HG03378 (cell line): ENCODE results near the gene NFATC3.
"Not testable (repeated sequence)": the region's sequence is repeated elsewhere in the genome, so short reads cannot be mapped to it uniquely, and the experiment has no call there.

Experiments used
- ATAC-seq: cut with Tn5 transposase; IDR thresholded peaks from one replicate; pipeline ENCODE4 v1.9.1; 2021; ENCODE audit warnings: mild to moderate bottlenecking, moderate library complexity; ENCODE audit not compliant: unreplicated experiment

Gene NFATC3

GRCh38 chr16:68115851-68116250 lies 30.7 kb downstream of the NFATC3 start:
- no peak for ATAC-seq

DNA sequence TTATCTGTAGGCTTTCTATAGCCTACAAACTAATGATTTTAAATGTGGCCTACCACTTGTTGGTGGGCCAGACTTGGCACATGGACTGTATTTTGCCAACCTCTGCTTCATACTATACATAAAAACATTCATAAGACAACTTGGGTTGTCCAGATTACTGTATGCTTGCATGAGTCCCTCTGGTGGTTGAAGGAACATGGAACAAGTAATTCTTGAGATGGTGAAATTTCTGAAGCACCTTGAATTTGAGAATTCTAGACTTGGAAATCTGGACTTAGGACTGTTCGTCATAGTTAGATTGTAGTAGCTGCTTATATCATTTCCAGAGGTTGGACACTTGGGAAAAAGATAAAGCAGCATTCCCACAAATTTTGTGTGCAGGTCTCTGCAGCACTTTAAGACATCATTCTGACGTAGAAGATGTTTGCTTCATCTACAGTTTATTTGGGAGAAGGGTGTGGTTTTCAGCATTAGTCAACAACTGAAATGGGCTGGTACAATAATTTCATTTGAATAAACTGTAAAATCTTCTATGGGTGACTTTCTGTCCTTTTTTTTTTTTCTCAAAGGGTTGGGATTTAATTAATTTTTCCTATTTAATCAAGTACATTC lies 31.2 kb downstream of the NFATC3 start:
- no peak for ATAC-seq

GRCh38 chr16:68117884-68118283 lies 32.7 kb downstream of the NFATC3 start:
- no peak for ATAC-seq

GRCh38 chr16:68118954-68119353 lies 33.8 kb downstream of the NFATC3 start:
- ATAC-seq, result not testable (repeated sequence)

DNA sequence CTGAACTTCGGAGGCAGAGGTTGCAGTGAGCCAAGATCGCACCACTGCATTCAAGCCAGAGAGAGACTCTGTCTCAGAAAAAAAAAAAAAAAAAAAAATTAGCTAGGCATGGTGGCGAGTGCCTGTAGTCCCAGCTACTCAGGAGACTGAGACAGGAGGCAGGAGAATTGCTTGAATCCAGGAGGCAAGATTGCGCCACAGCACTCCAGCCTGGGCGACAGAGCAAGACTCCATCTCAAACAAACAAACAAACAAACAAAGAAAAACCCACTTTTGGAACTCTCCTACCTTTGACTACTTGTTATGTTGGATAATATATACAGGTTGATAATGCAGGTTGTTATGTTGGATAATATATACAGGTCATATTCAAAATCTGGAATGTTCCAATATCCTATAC lies 35.3 kb downstream of the NFATC3 start:
- not testable (repeated sequence) for ATAC-seq

- no peak for ATAC-seq
These were observed 41.2 kb downstream of the NFATC3 start for GRCh38 chr16:68126395-68126794.

- ATAC-seq, result no peak
These were observed 43.6 kb downstream of the NFATC3 start for GRCh38 chr16:68128577-68129305.

GRCh38 chr16:68130520-68130919 lies 45.4 kb downstream of the NFATC3 start:
- ATAC-seq, result no peak

DNA sequence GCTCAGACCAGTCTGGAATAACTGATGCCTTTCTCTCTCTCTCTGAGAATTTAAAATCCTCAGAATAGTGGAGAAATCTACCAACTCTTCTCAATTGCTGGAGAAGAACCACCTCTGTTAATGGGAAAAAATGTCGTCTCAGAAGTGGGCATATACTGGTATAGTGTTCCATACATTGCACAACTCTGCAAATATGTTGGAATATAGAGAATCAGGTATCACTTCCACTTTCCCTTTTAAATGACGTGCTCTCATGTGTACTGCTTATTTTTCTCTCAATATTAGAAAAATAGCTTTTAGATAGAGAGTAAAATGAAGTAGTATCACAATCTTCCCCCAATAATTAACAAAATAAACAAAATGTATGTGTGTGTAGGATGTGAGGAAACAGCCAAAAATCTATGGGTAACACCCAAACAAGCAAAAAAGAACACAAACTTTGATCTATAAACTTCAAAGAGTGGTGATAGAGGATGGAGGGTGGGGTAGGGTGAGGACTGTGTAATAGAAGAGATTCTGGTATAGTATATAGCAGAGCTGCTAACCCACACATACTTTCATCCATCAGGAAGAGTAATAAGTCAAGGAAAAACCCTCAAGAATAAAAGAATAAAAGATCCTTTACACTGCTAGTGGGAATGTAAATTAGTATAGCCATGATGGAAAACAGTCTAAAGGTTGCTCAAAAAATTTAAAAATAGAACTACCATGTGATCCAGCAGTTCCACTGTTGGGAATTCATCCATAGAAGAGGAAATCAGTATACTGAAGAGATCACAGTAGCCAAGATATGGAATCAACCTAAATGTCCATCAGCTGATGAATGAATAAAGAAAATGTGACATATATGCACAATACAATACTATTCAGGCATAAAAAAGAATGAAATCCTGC lies 46.9 kb downstream of the NFATC3 start:
- ATAC-seq, result no peak

- not testable (repeated sequence) for ATAC-seq
These were observed 47.8 kb downstream of the NFATC3 start for GRCh38 chr16:68133000-68133399.

DNA sequence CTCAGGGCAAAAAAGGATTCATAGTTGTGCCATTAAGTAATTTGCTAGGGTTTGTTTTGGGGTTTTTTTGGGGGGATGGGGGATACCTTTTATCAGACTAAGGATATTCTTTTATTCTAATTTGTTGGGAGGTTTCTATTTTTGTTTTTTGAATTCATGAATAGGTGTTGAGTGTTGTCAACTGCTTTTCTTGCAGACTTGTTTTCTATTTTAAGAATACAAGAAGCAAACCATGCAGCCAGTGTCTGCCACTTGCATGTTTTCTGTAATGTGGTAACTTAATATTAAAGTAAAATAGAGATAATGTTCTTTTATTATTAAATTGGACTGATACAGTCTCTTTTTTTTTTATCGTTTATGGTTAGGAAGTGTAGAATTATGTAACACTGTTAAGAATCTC lies 49.5 kb downstream of the NFATC3 start:
- no peak for ATAC-seq

GRCh38 chr16:68136515-68136914 lies 51.3 kb downstream of the NFATC3 start:
- ATAC-seq, result no peak

GRCh38 chr16:68144008-68144407 lies 58.8 kb downstream of the NFATC3 start:
- no peak for ATAC-seq

DNA sequence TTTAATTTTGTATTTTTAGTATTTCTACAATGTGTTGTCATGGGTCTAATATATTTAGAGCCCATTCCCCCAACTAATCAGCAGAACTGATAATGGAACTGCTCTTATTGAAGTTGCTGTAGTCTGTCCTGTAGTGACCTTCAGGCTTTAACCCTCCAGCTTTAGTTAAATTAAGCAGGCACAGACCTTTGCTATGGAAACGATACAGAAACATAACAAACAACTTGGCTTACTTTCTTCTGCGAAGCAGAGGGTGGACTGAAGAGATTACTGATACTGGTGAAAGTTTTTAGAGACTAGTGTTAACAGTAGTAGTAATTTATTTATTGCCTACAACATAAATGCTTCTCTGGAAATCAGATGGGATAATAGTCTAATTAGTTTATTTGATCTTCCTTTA lies 61.4 kb downstream of the NFATC3 start:
- ATAC-seq, result no peak

DNA sequence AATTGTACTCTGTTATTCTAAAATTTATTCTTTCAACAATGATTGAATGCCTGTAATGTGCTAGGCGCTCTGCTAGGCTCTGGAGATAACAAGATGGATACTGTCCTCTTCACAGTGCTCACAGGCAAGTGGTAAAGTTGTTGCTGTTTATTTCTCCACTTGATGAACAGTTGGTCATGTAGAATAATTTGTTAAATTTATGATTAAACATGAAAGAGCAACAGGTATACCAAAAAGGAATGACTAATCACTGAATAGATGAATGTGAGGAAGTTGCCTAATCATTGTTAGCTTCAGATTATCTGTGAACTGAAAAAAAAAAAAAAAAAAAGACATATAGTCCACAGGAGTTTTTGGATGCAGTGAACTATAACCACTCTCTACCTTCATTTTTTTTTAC lies 62.3 kb downstream of the NFATC3 start:
- ATAC-seq, result no peak

GRCh38 chr16:68149596-68149995 lies 64.4 kb downstream of the NFATC3 start:
- ATAC-seq, result no peak

- no peak for ATAC-seq
These were observed 70.3 kb downstream of the NFATC3 start for GRCh38 chr16:68155425-68155824.

DNA sequence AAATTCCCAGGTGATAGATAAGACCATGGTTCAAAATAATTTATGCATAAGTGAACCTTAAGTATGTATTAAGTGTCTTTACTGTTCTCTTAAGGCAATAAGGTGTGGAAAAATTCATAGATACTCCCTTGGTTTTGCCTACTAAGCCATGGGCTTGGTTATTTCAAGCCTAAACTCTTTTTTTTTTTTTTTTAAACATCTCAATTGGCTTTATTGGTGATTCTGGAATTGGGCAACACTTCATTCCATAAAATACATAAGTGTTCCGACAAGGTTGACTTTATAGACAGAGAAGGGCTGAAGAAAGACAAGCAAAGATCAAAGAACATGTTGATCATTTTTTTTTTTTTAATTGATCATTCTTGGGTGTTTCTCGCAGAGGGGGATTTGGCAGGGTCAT lies 77.2 kb downstream of the NFATC3 start:
- no peak for ATAC-seq

GRCh38 chr16:68163275-68163674 lies 78.1 kb downstream of the NFATC3 start:
- not testable (repeated sequence) for ATAC-seq

- no peak for ATAC-seq
These were observed 81.1 kb downstream of the NFATC3 start for GRCh38 chr16:68166264-68166663.

GRCh38 chr16:68179196-68179795 lies 94.1 kb downstream of the NFATC3 start:
- no peak for ATAC-seq
